Measurements from ENCODE around the gene VPS41.

Gene VPS41

DNA sequence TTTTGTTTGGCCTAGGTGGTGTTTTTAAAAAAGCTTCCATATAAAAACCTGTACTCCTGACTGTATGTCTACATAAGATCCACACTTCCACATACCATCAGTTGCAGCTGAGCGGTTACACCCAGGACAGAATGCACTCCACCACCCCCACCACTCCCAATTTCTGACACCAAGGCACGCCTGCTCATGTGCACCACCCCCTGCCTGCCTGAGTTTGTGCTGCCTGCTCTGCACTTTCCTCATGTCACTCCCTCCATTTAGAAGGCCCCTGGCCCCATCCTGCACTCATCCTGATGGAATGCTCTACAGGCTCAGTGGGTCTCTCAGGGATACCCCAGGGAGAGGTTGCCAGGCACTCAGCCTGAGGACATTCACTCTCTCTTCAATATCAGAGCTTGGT lies 6.5 kb downstream of the VPS41 start:
- DNase-seq, result no peak
- TF ChIP-seq CTCF (IDR thresholded peaks at IDR 0.05), result no peak
- peaks cover 20% of the 10 kb centered on the region for H3K4me1 Mint-ChIP-seq
- no peaks in the 10 kb centered on the region for H3K27me3 Mint-ChIP-seq (ENCODE audit: low read depth, poor library complexity)
- no peaks in the 10 kb centered on the region for H3K9me3 Mint-ChIP-seq
- H3K36me3 Mint-ChIP-seq (ENCODE audit: low read depth), result peaks cover 22% of the 10 kb centered on the region
- no peak overlapping the region for H3K27ac Mint-ChIP-seq
- H3K4me3 Mint-ChIP-seq, result no peak overlapping the region

- Mint-ChIP-seq H3K27ac (peak overlapping the region; percentile 10), H3K36me3 (ENCODE audit: low read depth) (peaks cover 56% of the 10 kb centered on the region), H3K4me1 (peaks cover under 1% of the 10 kb centered on the region), H3K4me3 (no peak overlapping the region), H3K27me3 (ENCODE audit: low read depth, poor library complexity) (no peaks in the 10 kb centered on the region), H3K9me3 (peaks cover 22% of the 10 kb centered on the region)
- DNase-seq, result no peak
- TF ChIP-seq CTCF (IDR thresholded peaks at IDR 0.05), result no peak
Observed at GRCh38 chr7:38893061-38893460, 15.9 kb downstream of the VPS41 start.

DNA sequence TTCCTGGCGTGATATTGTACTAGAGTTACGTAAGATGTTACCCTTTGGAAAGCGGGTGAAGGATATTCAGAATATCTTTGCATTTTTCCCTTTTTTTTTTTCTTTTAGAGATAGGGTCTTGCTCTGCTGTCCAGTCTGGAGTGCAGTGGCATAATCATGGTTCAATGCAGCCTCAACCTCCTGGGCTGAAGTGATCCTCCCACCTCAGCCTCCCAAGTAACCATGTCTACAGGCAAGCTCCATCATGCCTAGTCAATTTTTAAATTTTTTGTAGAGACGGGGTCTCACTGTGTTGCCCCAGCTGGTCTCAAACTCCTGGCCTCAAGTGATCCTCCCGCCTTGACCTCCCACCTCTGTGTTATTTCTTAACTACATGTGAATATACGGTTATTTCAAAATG lies 18.4 kb downstream of the VPS41 start:
- H3K36me3 Mint-ChIP-seq (ENCODE audit: low read depth), result peaks cover 61% of the 10 kb centered on the region
- H3K4me1 Mint-ChIP-seq, result no peaks in the 10 kb centered on the region
- TF ChIP-seq CTCF (IDR thresholded peaks at IDR 0.05), result no peak
- no peaks in the 10 kb centered on the region for H3K27me3 Mint-ChIP-seq (ENCODE audit: low read depth, poor library complexity)
- no peak overlapping the region for H3K27ac Mint-ChIP-seq
- no peak for DNase-seq
- H3K9me3 Mint-ChIP-seq, result peaks cover 41% of the 10 kb centered on the region
- H3K4me3 Mint-ChIP-seq, result no peak overlapping the region

DNA sequence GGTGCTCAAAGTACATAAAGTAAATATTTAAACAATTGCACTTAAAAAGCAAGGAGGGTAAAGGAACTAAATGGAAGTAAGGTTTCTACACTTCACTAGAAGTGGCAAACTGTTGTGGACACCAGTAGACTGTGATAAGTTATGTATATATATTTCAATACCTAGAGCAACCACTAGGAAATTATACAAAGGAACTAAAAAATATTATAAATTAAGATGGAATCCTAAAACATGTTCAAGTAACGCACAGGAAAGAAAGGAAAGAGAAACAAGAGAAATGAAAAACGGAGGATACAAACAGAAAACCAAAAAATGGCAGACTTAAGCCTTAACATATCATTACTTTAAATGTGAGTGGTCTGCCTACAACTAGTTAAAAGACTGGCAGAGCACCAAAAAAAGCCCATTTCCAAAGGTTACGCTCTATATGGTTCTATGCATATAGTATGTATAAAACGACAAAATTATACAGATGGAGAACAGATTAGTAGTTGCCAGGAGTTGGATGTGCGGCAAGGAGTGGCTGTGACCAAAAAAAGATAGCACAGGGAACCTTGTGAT lies 19.0 kb downstream of the VPS41 start:
- Mint-ChIP-seq H3K36me3 (ENCODE audit: low read depth) (peaks cover 63% of the 10 kb centered on the region), H3K27ac (no peak overlapping the region), H3K27me3 (ENCODE audit: low read depth, poor library complexity) (no peaks in the 10 kb centered on the region), H3K4me1 (no peaks in the 10 kb centered on the region), H3K4me3 (no peak overlapping the region), H3K9me3 (peaks cover 44% of the 10 kb centered on the region)
- TF ChIP-seq CTCF (IDR thresholded peaks at IDR 0.05), result no peak
- no peak for DNase-seq

- no peak for TF ChIP-seq CTCF (IDR thresholded peaks at IDR 0.05)
- H3K9me3 Mint-ChIP-seq, result peaks cover 44% of the 10 kb centered on the region
- no peak overlapping the region for H3K27ac Mint-ChIP-seq
- H3K27me3 Mint-ChIP-seq (ENCODE audit: low read depth, poor library complexity), result no peaks in the 10 kb centered on the region
- no peak for DNase-seq
- H3K4me1 Mint-ChIP-seq, result no peaks in the 10 kb centered on the region
- peaks cover 68% of the 10 kb centered on the region for H3K36me3 Mint-ChIP-seq (ENCODE audit: low read depth)
- no peak overlapping the region for H3K4me3 Mint-ChIP-seq
Observed at GRCh38 chr7:38889079-38889478, 19.9 kb downstream of the VPS41 start.

DNA sequence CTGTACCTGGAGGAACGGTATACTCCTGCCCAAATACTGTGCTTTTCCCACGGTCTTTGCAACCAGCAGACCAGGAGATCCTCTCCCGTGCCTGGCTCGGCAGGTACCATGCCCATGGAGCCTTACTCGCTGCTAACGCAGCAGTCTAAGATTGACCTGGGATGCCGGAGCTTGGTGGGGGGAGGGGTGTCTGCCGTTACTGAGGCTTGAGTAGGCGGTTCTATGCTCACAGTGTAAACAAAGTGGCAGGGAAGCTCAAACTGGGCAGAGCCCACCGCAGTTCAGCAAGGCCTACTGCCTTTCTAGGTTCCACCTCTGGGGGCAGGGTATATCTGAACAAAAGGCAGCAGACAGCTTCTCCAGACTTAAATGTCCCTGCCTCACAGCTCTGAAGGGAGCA lies 22.7 kb downstream of the VPS41 start:
- Mint-ChIP-seq H3K9me3 (peaks cover 51% of the 10 kb centered on the region), H3K27ac (no peak overlapping the region), H3K27me3 (ENCODE audit: low read depth, poor library complexity) (no peaks in the 10 kb centered on the region), H3K4me3 (no peak overlapping the region), H3K36me3 (ENCODE audit: low read depth) (peaks cover 84% of the 10 kb centered on the region), H3K4me1 (no peaks in the 10 kb centered on the region)
- no peak for TF ChIP-seq CTCF (IDR thresholded peaks at IDR 0.05)
- no peak for DNase-seq

Measured in nephron progenitor cell (in vitro differentiated cells).